HepG2 (cell line): ENCODE results near the gene DDX50. TPM values are rescaled to one million over a fixed set of nuclear protein-coding genes. Genes with fewer than 3 reads are reported as not detected.

Experiments
- ATAC-seq: fragments of 200-7000 bp; cut with Tn5 transposase; 3 replicates; pipeline ENCODE4 v1.9.1; 2020; ENCODE audit warnings: mild to moderate bottlenecking, moderate library complexity
- BruUV-seq: library from RNA; stranded (reverse); fragments of 400-500 nt; replicated peaks from 2 replicates; lab custom pipeline; 2021; lab: Mats Ljungman, UMichigan
- CTCF ChIA-PET: fragments of 300-600 bp; formaldehyde crosslinking; extraction: SDS; loops from one replicate; lab custom pipeline; 2021; ENCODE audit warnings: low total read pairs, inconsistent platforms, low intra/inter-chr PET ratio; lab: Yijun Ruan, JAX
- POLR2A ChIA-PET: fragments of 350-600 bp; sonication (Branson Sonifier 250); formaldehyde crosslinking; loops from one replicate; lab custom pipeline; 2020; ENCODE audit warnings: antibody characterized with exemption, inconsistent platforms; lab: Yijun Ruan, JAX
- DNase-seq: peaks from one replicate; pipeline ENCODE4 v3.0.0-alpha.2; 2015; ENCODE audit warnings: low spot score
- FAIRE-seq: peaks from 3 replicates; lab custom pipeline; 2011; peaks lifted over from hg19 to GRCh38; lab: Jason Lieb, UNC
- H2AFZ ChIP-seq: one replicate; pipeline ENCODE4 v1.6.1; 2011; ENCODE audit warnings: low read length, inconsistent platforms
- H3K27ac ChIP-seq: fragments of 300-600 bp; 3 replicates; pipeline ENCODE4 v1.8.0; 2011; ENCODE audit warnings: mixed run types, mild to moderate bottlenecking, mixed read lengths, low read length, inconsistent platforms; ENCODE audit not compliant: insufficient read depth; ENCODE audit errors: extremely low read length
- H3K27me3 ChIP-seq, 2 experiments: fragments of 200-600 bp in 1 of 2; 2 replicates in 1 of 2; 3 replicates in 1 of 2; pipeline versions ENCODE4 v1.6.0 to v1.8.0; 2011; ENCODE audit warnings: low read length in 2 of 2, mild to moderate bottlenecking in 2 of 2, moderate library complexity in 2 of 2, inconsistent platforms in 1 of 2; ENCODE audit not compliant: insufficient read depth in 2 of 2, control insufficient read depth in 1 of 2
- H3K36me3 ChIP-seq, 2 experiments: fragments of 200-600 bp in 1 of 2; replicated peaks in 1 of 2; 2 replicates in 1 of 2; 3 replicates in 1 of 2; pipeline versions ENCODE4 v1.5.1 to v1.8.0; 2011; ENCODE audit warnings: low read length in 2 of 2, inconsistent platforms in 1 of 2; ENCODE audit not compliant: insufficient read depth in 2 of 2, control insufficient read depth in 1 of 2
- H3K4me1 ChIP-seq: 2 replicates; pipeline ENCODE4 v1.5.1; 2012; ENCODE audit warnings: low read length, inconsistent platforms; ENCODE audit not compliant: insufficient read depth
- H3K4me2 ChIP-seq: 2 replicates; pipeline ENCODE4 v1.6.0; 2011; ENCODE audit warnings: low read depth, low read length, inconsistent platforms
- H3K4me3 ChIP-seq, 3 experiments: fragments of 200-600 bp in 1 of 3; sonication (generic), shearing (Covaris generic) in 1 of 3; replicated peaks in 1 of 3; 2 replicates each; pipeline ENCODE4 v1.5.1; 2011 to 2016; ENCODE audit warnings: low read length in 3 of 3, inconsistent platforms in 2 of 3, low read depth in 2 of 3, mild to moderate bottlenecking in 2 of 3, control low read depth in 1 of 3, mixed read lengths in 1 of 3; ENCODE audit not compliant: insufficient read depth in 1 of 3
- H3K79me2 ChIP-seq: one replicate; pipeline ENCODE4 v1.6.1; 2011; ENCODE audit warnings: low read length, inconsistent platforms; ENCODE audit not compliant: insufficient read depth
- H3K9ac ChIP-seq: 2 replicates; pipeline ENCODE4 v1.6.0; 2011; ENCODE audit warnings: mild to moderate bottlenecking, low read depth, low read length, inconsistent platforms; ENCODE audit not compliant: insufficient read depth
- H3K9me3 ChIP-seq: 2 replicates; pipeline ENCODE4 v1.5.1; 2012; ENCODE audit warnings: mild to moderate bottlenecking, low read length
- H4K20me1 ChIP-seq: 2 replicates; pipeline ENCODE4 v1.6.0; 2011; ENCODE audit warnings: inconsistent platforms, mild to moderate bottlenecking, low read length, moderate library complexity; ENCODE audit not compliant: insufficient read depth
- ARID2 ChIP-seq: sonication (generic); formaldehyde crosslinking; IDR thresholded peaks from 2 replicates; pipeline ENCODE4 v1.8.1; 2022; ENCODE audit warnings: mild to moderate bottlenecking, missing genetic modification reagents, borderline replicate concordance
- ATF1 ChIP-seq: IDR thresholded peaks from 2 replicates; pipeline ENCODE4 v1.6.1; 2016; ENCODE audit warnings: mild to moderate bottlenecking, control low read depth
- ELF3 ChIP-seq: IDR thresholded peaks from 2 replicates; pipeline ENCODE4 v1.6.1; 2016; ENCODE audit warnings: missing genetic modification reagents, missing compliant biosample characterization
- EP300 ChIP-seq, 3 experiments: sonication (generic) in 1 of 3; formaldehyde crosslinking in 1 of 3; IDR thresholded peaks; 2 replicates each; pipeline versions ENCODE4 v1.5.1 to v1.6.1; 2011 to 2020; ENCODE audit warnings: low read depth in 2 of 3, low read length in 2 of 3, borderline replicate concordance in 1 of 3, improper control_type of control experiment in 1 of 3, mild to moderate bottlenecking in 1 of 3, missing genetic modification reagents in 1 of 3, moderate library complexity in 1 of 3
- ERF ChIP-seq: IDR thresholded peaks from 2 replicates; pipeline ENCODE4 v1.6.1; 2018; ENCODE audit warnings: missing biosample characterization, missing genetic modification reagents
- HCFC1 ChIP-seq: fragments of 150-350 bp; IDR thresholded peaks from 2 replicates; pipeline ENCODE4 v1.6.1; 2014; ENCODE audit warnings: low read depth, low read length
- HNRNPL ChIP-seq: fragments of 200-400 bp; formaldehyde crosslinking; IDR thresholded peaks from 2 replicates; pipeline ENCODE4 v1.6.1; 2017; ENCODE audit warnings: mild to moderate bottlenecking, low read depth, low read length
- MAFG ChIP-seq: sonication (generic); formaldehyde crosslinking; IDR thresholded peaks from 2 replicates; pipeline ENCODE4 v1.5.1; 2020; ENCODE audit warnings: mild to moderate bottlenecking, missing genetic modification reagents
- MEIS1 ChIP-seq: sonication (generic); formaldehyde crosslinking; IDR thresholded peaks from 2 replicates; pipeline ENCODE4 v1.9.0; 2021; ENCODE audit warnings: mild to moderate bottlenecking, missing genetic modification reagents, moderate library complexity, borderline replicate concordance
- MTA1 ChIP-seq: sonication (generic); formaldehyde crosslinking; IDR thresholded peaks from 2 replicates; pipeline ENCODE4 v1.4.0; 2020; ENCODE audit warnings: missing genetic modification reagents, mild to moderate bottlenecking, borderline replicate concordance
- TARDBP ChIP-seq: sonication (generic); formaldehyde crosslinking; IDR thresholded peaks from 2 replicates; pipeline ENCODE4 v1.8.0; 2022; ENCODE audit warnings: mild to moderate bottlenecking, missing genetic modification reagents
- ZFP1 ChIP-seq: IDR thresholded peaks from 2 replicates; pipeline ENCODE4 v1.6.1; 2016
- ZFY ChIP-seq: sonication (generic); formaldehyde crosslinking; IDR thresholded peaks from 2 replicates; pipeline ENCODE4 v1.4.0; 2020; ENCODE audit warnings: missing genetic modification reagents
- ZMAT3 ChIP-seq: sonication (generic); formaldehyde crosslinking; conservative IDR thresholded peaks from 2 replicates; pipeline ENCODE4 v1.7.0; 2021; ENCODE audit warnings: missing genetic modification reagents
- ZNF143 ChIP-seq: sonication (generic); formaldehyde crosslinking; IDR thresholded peaks from 2 replicates; pipeline ENCODE4 v1.4.0; 2020; ENCODE audit warnings: missing genetic modification reagents
- ZNF446 ChIP-seq: sonication (generic); formaldehyde crosslinking; IDR thresholded peaks from 2 replicates; pipeline ENCODE4 v1.5.0; 2020; ENCODE audit warnings: mild to moderate bottlenecking, missing genetic modification reagents
- ZNF615 ChIP-seq: sonication (generic); formaldehyde crosslinking; IDR thresholded peaks from 2 replicates; pipeline ENCODE4 v1.5.0; 2020; ENCODE audit warnings: mild to moderate bottlenecking, missing genetic modification reagents, borderline replicate concordance
- ZNF737 ChIP-seq: sonication (generic); formaldehyde crosslinking; IDR thresholded peaks from 2 replicates; pipeline ENCODE4 v1.5.0; 2020; ENCODE audit warnings: missing genetic modification reagents, mild to moderate bottlenecking, borderline replicate concordance
- WGBS: methylation state at CpG from one replicate; pipeline ENCODE4 v1.1.6; 2017; ENCODE audit warnings: low lambda C conversion rate; 5-methylcytosine and 5-hydroxymethylcytosine counted together
- in situ Hi-C: cut with HindIII; loops from 2 replicates; pipeline ENCODE4 v1.10.0; 2017; ENCODE audit warnings: low pct_unique_long_range_greater_than_20kb; ENCODE audit not compliant: extremely low pct_ligation_motif_present
- intact Hi-C: fragments of 100-400 bp; cut with micrococcal nuclease; formaldehyde crosslinking; loops from one replicate; pipeline ENCODE4 v1.10.0; 2022; ENCODE audit not compliant: unreplicated experiment
- polyA plus RNA-seq, 8 experiments: library from polyadenylated mRNA; depleted of rRNA in 3 of 8; stranded (reverse) in 7 of 8; unstranded in 1 of 8; fragments of >200 nt; fragmentation: Illumina TruSeq in 4 of 8; extraction: Trizol in 4 of 8; gene quantifications; 2 replicates each; pipeline versions ENCODE4 v1.2.1 to v1.2.3, GENCODE V29; 2011 to 2016; ENCODE audit warnings: low read depth in 4 of 8, missing spikeins in 1 of 8, mixed read lengths in 1 of 8; ENCODE audit not compliant: insufficient read depth in 1 of 8
- total RNA-seq, 5 experiments: library from RNA; depleted of rRNA; stranded (reverse); fragments of >200 nt; fragmentation: Illumina TruSeq; extraction: Trizol; gene quantifications; 2 replicates each; pipeline ENCODE4 v1.2.3, GENCODE V29; 2016; ENCODE audit warnings: low read depth in 1 of 5
- TF ChIP-seq, protein P1 (sequence below): IDR thresholded peaks from 2 replicates; pipeline ENCODE4 v1.4.0; 2020; ENCODE audit warnings: mild to moderate bottlenecking, missing genetic modification reagents
- TF ChIP-seq, protein P2 (sequence below): sonication (generic); formaldehyde crosslinking; IDR thresholded peaks from 2 replicates; pipeline ENCODE4 v1.4.0; 2020; ENCODE audit warnings: missing genetic modification reagents

Gene DDX50
- total and polyA plus RNA-seq, 2 of the 13 experiments (the other 11 are each of a cell fraction or from before 2014, with no cell fraction given) = 19.0 to 38.2 TPM

DNA sequence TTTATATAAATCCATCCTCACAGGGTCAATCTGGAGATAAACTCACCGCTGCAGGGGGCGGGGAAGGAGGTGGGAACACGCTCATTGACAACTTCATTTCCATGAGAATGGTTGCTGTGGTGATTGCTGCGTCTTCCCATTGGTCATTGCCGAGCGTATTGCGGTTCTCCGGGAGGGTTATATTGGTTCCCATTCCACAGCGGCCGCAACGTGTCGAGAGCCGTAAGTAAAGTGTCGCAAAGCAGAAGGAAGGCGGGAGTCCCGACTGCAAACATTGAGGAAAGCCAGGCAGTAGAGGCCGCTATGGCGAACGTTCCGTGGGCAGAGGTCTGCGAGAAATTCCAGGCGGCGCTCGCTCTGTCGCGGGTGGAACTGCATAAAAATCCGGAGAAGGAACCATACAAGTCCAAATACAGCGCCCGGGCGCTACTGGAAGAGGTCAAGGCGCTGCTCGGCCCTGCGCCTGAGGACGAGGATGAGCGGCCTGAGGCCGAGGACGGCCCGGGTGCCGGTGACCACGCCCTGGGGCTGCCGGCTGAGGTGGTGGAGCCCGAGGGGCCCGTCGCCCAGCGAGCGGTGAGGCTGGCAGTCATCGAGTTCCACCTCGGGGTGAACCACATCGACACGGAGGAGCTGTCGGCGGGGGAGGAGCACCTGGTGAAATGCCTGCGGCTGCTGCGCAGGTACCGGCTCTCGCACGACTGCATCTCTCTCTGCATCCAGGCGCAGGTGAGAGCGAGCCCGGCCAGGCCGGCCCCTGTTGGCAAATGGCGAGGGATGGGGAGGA lies 87.6 kb downstream of the DDX50 start, which contains the start of gene KIFBP:
Gene KIFBP (plus strand): TSS at position 274 of the 787 bp plus-strand sequence. CDS start 30 bp downstream, at position 304.
- no peaks in the 10 kb centered on the region for H3K9me3 ChIP-seq
- peaks cover 38% of the 10 kb centered on the region for H3K4me1 ChIP-seq
- TSS peak; percentile 68 for BruUV-seq
- no peaks in the 10 kb centered on the region; a peak in 1 of 5 replicates for H3K27me3 ChIP-seq
- H2AFZ ChIP-seq = peak within 1 kb of the TSS; percentile 20
- H3K9ac ChIP-seq = peak within 1 kb of the TSS; percentile 77
- H3K4me2 ChIP-seq = peak within 1 kb of the TSS; percentile 87
- DNase-seq (peak; percentile 95), ATAC-seq (peak; percentile 90), FAIRE-seq (peak; percentile 90)
- CTCF ChIA-PET = interaction anchor here (0.9 kb wide), 1 partner anchor 104 kb away, joined by 4 read pairs; no protein-coding TSS in a partner anchor
- in situ Hi-C loops = no loop called here
- H3K79me2 ChIP-seq = peaks cover 35% of the 10 kb centered on the region
- POLR2A ChIA-PET = no interaction called here
- H4K20me1 ChIP-seq = no peaks in the 10 kb centered on the region
- H3K27ac ChIP-seq = peak within 1 kb of the TSS; percentile 67
- intact Hi-C loops = loop anchor here (5.0 kb wide), 1 partner anchor 189 kb away; no protein-coding TSS in a partner anchor
- WGBS = 2% methylated on average over 42 of the region's 62 CpGs
- peaks cover 8 to 10% of the 10 kb centered on the region in 2 experiments; a peak in 4 of 5 replicates for H3K36me3 ChIP-seq
- peak within 1 kb of the TSS; percentile 73 to 91 (median 79) for H3K4me3 ChIP-seq
- TF ChIP-seq MAFG (CRISPR knock-in tag) = no peak
- TF ChIP-seq EP300 (IDR thresholded peaks at IDR 0.05; ENCODE audit: low read depth in 2 of 2, low read length in 2 of 2) = 0 out of 4 replicates have a peak, but pooled peaks of 1 of the 2 experiments have one; percentile 6
- TF ChIP-seq EP300 (CRISPR knock-in tag; IDR thresholded peaks at IDR 0.05; ENCODE audit: borderline replicate concordance) = no peak
- peak; percentile 52 for TF ChIP-seq ZMAT3 (CRISPR knock-in tag)
- peak; percentile 76 for TF ChIP-seq ELF3 (CRISPR knock-in tag)
- TF ChIP-seq HCFC1 = 0 out of 2 replicates have a peak, but pooled peaks have one; percentile 20
- peak; percentile 86; the same call in 1 of the 2 replicates for TF ChIP-seq ZNF615 (CRISPR knock-in tag)
- peak; percentile 21; the same call in 1 of the 2 replicates for TF ChIP-seq MTA1 (CRISPR knock-in tag)
- TF ChIP-seq ZNF143 (CRISPR knock-in tag) = no peak
- TF ChIP-seq MEIS1 (CRISPR knock-in tag) = peak; percentile 51; the same call in 1 of the 2 replicates
- peak; percentile 89 for TF ChIP-seq ERF (CRISPR knock-in tag)
- peak; percentile 81; the same call in 1 of the 2 replicates for TF ChIP-seq TARDBP (CRISPR knock-in tag)
- peak; percentile 76; the same call in 1 of the 2 replicates for TF ChIP-seq ATF1 (CRISPR knock-in tag)
- TF ChIP-seq ZFP1 (CRISPR knock-in tag) = peak; percentile 48
- TF ChIP-seq ZNF446 (CRISPR knock-in tag) = 0 out of 2 replicates have a peak, but pooled peaks have one; percentile 71
- TF ChIP-seq, protein P1, sequence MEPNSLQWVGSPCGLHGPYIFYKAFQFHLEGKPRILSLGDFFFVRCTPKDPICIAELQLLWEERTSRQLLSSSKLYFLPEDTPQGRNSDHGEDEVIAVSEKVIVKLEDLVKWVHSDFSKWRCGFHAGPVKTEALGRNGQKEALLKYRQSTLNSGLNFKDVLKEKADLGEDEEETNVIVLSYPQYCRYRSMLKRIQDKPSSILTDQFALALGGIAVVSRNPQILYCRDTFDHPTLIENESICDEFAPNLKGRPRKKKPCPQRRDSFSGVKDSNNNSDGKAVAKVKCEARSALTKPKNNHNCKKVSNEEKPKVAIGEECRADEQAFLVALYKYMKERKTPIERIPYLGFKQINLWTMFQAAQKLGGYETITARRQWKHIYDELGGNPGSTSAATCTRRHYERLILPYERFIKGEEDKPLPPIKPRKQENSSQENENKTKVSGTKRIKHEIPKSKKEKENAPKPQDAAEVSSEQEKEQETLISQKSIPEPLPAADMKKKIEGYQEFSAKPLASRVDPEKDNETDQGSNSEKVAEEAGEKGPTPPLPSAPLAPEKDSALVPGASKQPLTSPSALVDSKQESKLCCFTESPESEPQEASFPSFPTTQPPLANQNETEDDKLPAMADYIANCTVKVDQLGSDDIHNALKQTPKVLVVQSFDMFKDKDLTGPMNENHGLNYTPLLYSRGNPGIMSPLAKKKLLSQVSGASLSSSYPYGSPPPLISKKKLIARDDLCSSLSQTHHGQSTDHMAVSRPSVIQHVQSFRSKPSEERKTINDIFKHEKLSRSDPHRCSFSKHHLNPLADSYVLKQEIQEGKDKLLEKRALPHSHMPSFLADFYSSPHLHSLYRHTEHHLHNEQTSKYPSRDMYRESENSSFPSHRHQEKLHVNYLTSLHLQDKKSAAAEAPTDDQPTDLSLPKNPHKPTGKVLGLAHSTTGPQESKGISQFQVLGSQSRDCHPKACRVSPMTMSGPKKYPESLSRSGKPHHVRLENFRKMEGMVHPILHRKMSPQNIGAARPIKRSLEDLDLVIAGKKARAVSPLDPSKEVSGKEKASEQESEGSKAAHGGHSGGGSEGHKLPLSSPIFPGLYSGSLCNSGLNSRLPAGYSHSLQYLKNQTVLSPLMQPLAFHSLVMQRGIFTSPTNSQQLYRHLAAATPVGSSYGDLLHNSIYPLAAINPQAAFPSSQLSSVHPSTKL (CRISPR knock-in tag) = 0 out of 2 replicates have a peak, but pooled peaks have one; percentile 56
- TF ChIP-seq HNRNPL = peak; percentile 66; the same call in 1 of the 2 replicates
- TF ChIP-seq ZNF737 = 0 out of 2 replicates have a peak, but pooled peaks have one; percentile 67
- TF ChIP-seq ZFY (CRISPR knock-in tag) = peak; percentile 96
- TF ChIP-seq, protein P2, sequence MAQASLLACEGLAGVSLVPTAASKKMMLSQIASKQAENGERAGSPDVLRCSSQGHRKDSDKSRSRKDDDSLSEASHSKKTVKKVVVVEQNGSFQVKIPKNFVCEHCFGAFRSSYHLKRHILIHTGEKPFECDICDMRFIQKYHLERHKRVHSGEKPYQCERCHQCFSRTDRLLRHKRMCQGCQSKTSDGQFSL (CRISPR knock-in tag) = no peak
- TF ChIP-seq ARID2 (CRISPR knock-in tag) = peak; percentile 72; the same call in 1 of the 2 replicates
